ENCODE data around the gene DGCR2. TPM values are rescaled to one million over a fixed set of nuclear protein-coding genes. Genes with fewer than 3 reads are reported as not detected.
A peak's percentile ranks its signal among the peaks of the same experiment; 100 is the strongest.
"Not testable (repeated sequence)": the region's sequence is repeated elsewhere in the genome, so short reads cannot be mapped to it uniquely, and the experiment has no call there.

DGCR2 gene
- 10 to 100 TPM; 61.5 to 66.6 TPM for total RNA-seq
- polyA plus RNA-seq (ENCODE audit: insufficient read length in 2 of 2) = 100 to 1,000 TPM; 123 TPM
- long read RNA-seq, donor 1, full-length matches to known transcripts = 15 of 23 reads
- long read RNA-seq, donor 1, partial matches to known transcripts = 8 of 23 reads
- long read RNA-seq, donor 1, other reads (novel, unspliced or antisense) = 0 of 23 reads
- long read RNA-seq, donor 2, full-length matches to known transcripts = 6 of 11 reads
- long read RNA-seq, donor 2, partial matches to known transcripts = 5 of 11 reads
- long read RNA-seq, donor 2, other reads (novel, unspliced or antisense) = 0 of 11 reads
- long read RNA-seq, donor 3, full-length matches to known transcripts = 1 of 23 reads
- long read RNA-seq, donor 3, partial matches to known transcripts = 22 of 23 reads
- long read RNA-seq, donor 3, other reads (novel, unspliced or antisense) = 0 of 23 reads
- long read RNA-seq, donor 4, full-length matches to known transcripts = 7 of 7 reads
- long read RNA-seq, donor 4, partial matches to known transcripts = 0 of 7 reads
- long read RNA-seq, donor 4, other reads (novel, unspliced or antisense) = 0 of 7 reads

- H3K27ac ChIP-seq (ENCODE audit: low read depth, low read length) = peak within 1 kb of the TSS; percentile 89
- under 1% methylated on average over 67 of the region's 67 CpGs for WGBS (ENCODE audit: insufficient coverage)
- H3K4me3 ChIP-seq (ENCODE audit: low read depth, low read length) = peak within 1 kb of the TSS; percentile 80
- H3K27me3 ChIP-seq (ENCODE audit: control insufficient read depth, insufficient read depth, low read length) = no peaks in the 10 kb centered on the region
- H3K36me3 ChIP-seq (ENCODE audit: control insufficient read depth, insufficient read depth, low read length) = peaks cover 14% of the 10 kb centered on the region
- no peaks in the 10 kb centered on the region for H3K9me3 ChIP-seq (ENCODE audit: control insufficient read depth, insufficient read depth, low read length)
- H3K4me1 ChIP-seq (ENCODE audit: control insufficient read depth, insufficient read depth, low read length) = peaks cover 39% of the 10 kb centered on the region
- DNase-seq (ENCODE audit: low read depth in 4 of 6, low spot score in 6 of 6) = peak; percentile 87 to 99 (median 98)
Measured at GRCh38 chr22:19122143-19122751, at the start of gene DGCR2. Gene DGCR2, minus strand, starts transcription at chr22:19122412. Its CDS starts 206 bp downstream, at chr22:19122206.

- Histone ChIP-seq H3K4me1 (ENCODE audit: control insufficient read depth, insufficient read depth, low read length) (peaks cover 52% of the 10 kb centered on the region), H3K27me3 (ENCODE audit: control insufficient read depth, insufficient read depth, low read length) (peaks cover 37% of the 10 kb centered on the region), H3K9me3 (ENCODE audit: control insufficient read depth, insufficient read depth, low read length) (no peaks in the 10 kb centered on the region), H3K36me3 (ENCODE audit: control insufficient read depth, insufficient read depth, low read length) (peaks cover 20% of the 10 kb centered on the region), H3K4me3 (ENCODE audit: low read depth, low read length) (no peak overlapping the region), H3K27ac (ENCODE audit: low read depth, low read length) (no peak overlapping the region)
- no peak for DNase-seq (ENCODE audit: low read depth in 4 of 6, low spot score in 6 of 6)
- WGBS (ENCODE audit: insufficient coverage) = 53% methylated on average over 7 of the region's 7 CpGs
Measured at GRCh38 chr22:19169947-19170318, 47.7 kb upstream of the DGCR2 start.

- H3K9me3 ChIP-seq (ENCODE audit: control insufficient read depth, insufficient read depth, low read length) = no peaks in the 10 kb centered on the region
- DNase-seq (ENCODE audit: low read depth in 4 of 6, low spot score in 6 of 6) = no peak
- H3K27me3 ChIP-seq (ENCODE audit: control insufficient read depth, insufficient read depth, low read length) = peaks cover 37% of the 10 kb centered on the region
- H3K4me1 ChIP-seq (ENCODE audit: control insufficient read depth, insufficient read depth, low read length) = peaks cover 46% of the 10 kb centered on the region
- no peak overlapping the region for H3K4me3 ChIP-seq (ENCODE audit: low read depth, low read length)
- H3K27ac ChIP-seq (ENCODE audit: low read depth, low read length) = no peak overlapping the region
- peaks cover 13% of the 10 kb centered on the region for H3K36me3 ChIP-seq (ENCODE audit: control insufficient read depth, insufficient read depth, low read length)
- WGBS (ENCODE audit: insufficient coverage) = 6% methylated on average over 55 of the region's 58 CpGs
Measured at GRCh38 chr22:19169002-19169946, 47.1 kb upstream of the DGCR2 start.

GRCh38 chr22:19168088-19168890 is 46.1 kb upstream of the DGCR2 start:
- Histone ChIP-seq H3K4me3 (ENCODE audit: low read depth, low read length) (no peak overlapping the region), H3K27me3 (ENCODE audit: control insufficient read depth, insufficient read depth, low read length) (peaks cover 37% of the 10 kb centered on the region), H3K27ac (ENCODE audit: low read depth, low read length) (no peak overlapping the region), H3K9me3 (ENCODE audit: control insufficient read depth, insufficient read depth, low read length) (no peaks in the 10 kb centered on the region), H3K4me1 (ENCODE audit: control insufficient read depth, insufficient read depth, low read length) (peaks cover 36% of the 10 kb centered on the region), H3K36me3 (ENCODE audit: control insufficient read depth, insufficient read depth, low read length) (peaks cover 3% of the 10 kb centered on the region)
- WGBS (ENCODE audit: insufficient coverage) = 68% methylated on average over 17 of the region's 17 CpGs
- DNase-seq (ENCODE audit: low read depth in 4 of 6, low spot score in 6 of 6) = no peak

GRCh38 chr22:19167106-19167869 is 45.1 kb upstream of the DGCR2 start:
- 83% methylated on average over 13 of the region's 13 CpGs for WGBS (ENCODE audit: insufficient coverage)
- peaks cover 37% of the 10 kb centered on the region for H3K27me3 ChIP-seq (ENCODE audit: control insufficient read depth, insufficient read depth, low read length)
- no peak overlapping the region for H3K27ac ChIP-seq (ENCODE audit: low read depth, low read length)
- DNase-seq (ENCODE audit: low read depth in 4 of 6, low spot score in 6 of 6) = no peak
- no peaks in the 10 kb centered on the region for H3K36me3 ChIP-seq (ENCODE audit: control insufficient read depth, insufficient read depth, low read length)
- H3K4me1 ChIP-seq (ENCODE audit: control insufficient read depth, insufficient read depth, low read length) = peaks cover 26% of the 10 kb centered on the region
- H3K4me3 ChIP-seq (ENCODE audit: low read depth, low read length) = no peak overlapping the region
- no peaks in the 10 kb centered on the region for H3K9me3 ChIP-seq (ENCODE audit: control insufficient read depth, insufficient read depth, low read length)

- no peaks in the 10 kb centered on the region for H3K36me3 ChIP-seq (ENCODE audit: control insufficient read depth, insufficient read depth, low read length)
- H3K27ac ChIP-seq (ENCODE audit: low read depth, low read length) = no peak overlapping the region
- no peak for DNase-seq (ENCODE audit: low read depth in 4 of 6, low spot score in 6 of 6)
- H3K9me3 ChIP-seq (ENCODE audit: control insufficient read depth, insufficient read depth, low read length) = no peaks in the 10 kb centered on the region
- H3K27me3 ChIP-seq (ENCODE audit: control insufficient read depth, insufficient read depth, low read length) = peaks cover 39% of the 10 kb centered on the region
- H3K4me1 ChIP-seq (ENCODE audit: control insufficient read depth, insufficient read depth, low read length) = peaks cover 21% of the 10 kb centered on the region
- no peak overlapping the region for H3K4me3 ChIP-seq (ENCODE audit: low read depth, low read length)
- WGBS (ENCODE audit: insufficient coverage) = 81% methylated on average over 8 of the region's 8 CpGs
Measured at GRCh38 chr22:19166421-19166820, 44.2 kb upstream of the DGCR2 start.

- Histone ChIP-seq H3K36me3 (ENCODE audit: control insufficient read depth, insufficient read depth, low read length) (no peaks in the 10 kb centered on the region), H3K4me1 (ENCODE audit: control insufficient read depth, insufficient read depth, low read length) (peaks cover 2% of the 10 kb centered on the region), H3K9me3 (ENCODE audit: control insufficient read depth, insufficient read depth, low read length) (no peaks in the 10 kb centered on the region), H3K4me3 (ENCODE audit: low read depth, low read length) (no peak overlapping the region), H3K27me3 (ENCODE audit: control insufficient read depth, insufficient read depth, low read length) (peaks cover 29% of the 10 kb centered on the region), H3K27ac (ENCODE audit: low read depth, low read length) (no peak overlapping the region)
- WGBS (ENCODE audit: insufficient coverage) = 100% methylated on average over 2 of the region's 6 CpGs
- DNase-seq (ENCODE audit: low read depth in 4 of 6, low spot score in 6 of 6) = no peak
Measured at GRCh38 chr22:19164425-19164824, 42.2 kb upstream of the DGCR2 start.

- not testable (repeated sequence) for DNase-seq (ENCODE audit: low read depth in 4 of 6, low spot score in 6 of 6); H3K36me3 ChIP-seq (ENCODE audit: control insufficient read depth, insufficient read depth, low read length); H3K27ac ChIP-seq (ENCODE audit: low read depth, low read length); H3K9me3 ChIP-seq (ENCODE audit: control insufficient read depth, insufficient read depth, low read length); H3K4me3 ChIP-seq (ENCODE audit: low read depth, low read length); H3K4me1 ChIP-seq (ENCODE audit: control insufficient read depth, insufficient read depth, low read length)
- peaks cover 10% of the 10 kb centered on the region for H3K27me3 ChIP-seq (ENCODE audit: control insufficient read depth, insufficient read depth, low read length)
- 70% methylated on average over 3 of the region's 11 CpGs for WGBS (ENCODE audit: insufficient coverage)
Measured at GRCh38 chr22:19158649-19159048, 36.4 kb upstream of the DGCR2 start.
